OCI-LY1 (cell line): ENCODE data around the gene ANKH.

Experiments
- H2AFZ ChIP-seq: fragments of 200-600 bp; sonication (generic), shearing (Covaris generic); 2 replicates; pipeline ENCODE4 v1.6.0; 2014; ENCODE audit warnings: antibody characterized with exemption, mild to moderate bottlenecking, low read length
- H3F3A ChIP-seq: fragments of 200-600 bp; sonication (generic), shearing (Covaris generic); 2 replicates; pipeline ENCODE4 v1.6.0; 2014; ENCODE audit warnings: mild to moderate bottlenecking, antibody characterized with exemption, low read length, moderate library complexity; ENCODE audit not compliant: insufficient read depth
- H3K27ac ChIP-seq: fragments of 200-600 bp; sonication (generic); 2 replicates; pipeline ENCODE4 v1.5.1; 2014; ENCODE audit warnings: low read length, mixed run types, mild to moderate bottlenecking, low read depth; ENCODE audit not compliant: poor library complexity, severe bottlenecking
- H3K27me3 ChIP-seq: fragments of 200-600 bp; sonication (generic); 2 replicates; pipeline ENCODE4 v1.6.0; 2014; ENCODE audit warnings: antibody characterized with exemption, mild to moderate bottlenecking, low read length, moderate library complexity; ENCODE audit not compliant: insufficient read depth
- H3K36me3 ChIP-seq: fragments of 200-600 bp; sonication (generic); 2 replicates; pipeline ENCODE4 v1.6.1; 2014; ENCODE audit warnings: mild to moderate bottlenecking, antibody characterized with exemption, low read length, moderate library complexity, mixed read lengths; ENCODE audit not compliant: insufficient read depth
- H3K4me1 ChIP-seq: fragments of 200-600 bp; sonication (generic); 2 replicates; pipeline ENCODE4 v1.5.1; 2014; ENCODE audit warnings: mild to moderate bottlenecking, low read length, moderate library complexity; ENCODE audit not compliant: insufficient read depth, severe bottlenecking
- H3K4me2 ChIP-seq: fragments of 200-600 bp; sonication (generic), shearing (Covaris generic); 2 replicates; pipeline ENCODE4 v1.6.1; 2014; ENCODE audit warnings: low read length
- H3K4me3 ChIP-seq: fragments of 200-600 bp; sonication (generic); 2 replicates; pipeline ENCODE4 v1.5.1; 2014; ENCODE audit warnings: low read length, low read depth, mild to moderate bottlenecking, mixed read lengths; ENCODE audit not compliant: poor library complexity, severe bottlenecking
- H3K79me2 ChIP-seq: fragments of 200-600 bp; shearing (Covaris generic); 2 replicates; pipeline ENCODE4 v1.6.1; 2016; ENCODE audit warnings: mixed run types, low read length, mixed read lengths; ENCODE audit not compliant: insufficient read depth
- H3K9ac ChIP-seq: fragments of 200-600 bp; sonication (generic), shearing (Covaris generic); 2 replicates; pipeline ENCODE4 v1.6.1; 2014; ENCODE audit warnings: mild to moderate bottlenecking, low read length, mixed read lengths
- H3K9me2 ChIP-seq: fragments of 200-600 bp; sonication (generic), shearing (Covaris generic); 2 replicates; pipeline ENCODE4 v1.6.1; 2014; ENCODE audit warnings: low read depth, mild to moderate bottlenecking, low read length, mixed read lengths
- H3K9me3 ChIP-seq: fragments of 200-600 bp; shearing (Covaris generic); 2 replicates; pipeline ENCODE4 v1.6.1; 2014; ENCODE audit warnings: low read length, mixed read lengths
- H4K20me1 ChIP-seq: fragments of 200-600 bp; sonication (generic), shearing (Covaris generic); 2 replicates; pipeline ENCODE4 v1.6.0; 2016; ENCODE audit warnings: mild to moderate bottlenecking, low read length; ENCODE audit not compliant: insufficient read depth
- EZH2 ChIP-seq: fragments of 200-600 bp; sonication (generic), shearing (Covaris generic); IDR thresholded peaks from 2 replicates; pipeline ENCODE4 v1.8.0; 2017; ENCODE audit warnings: borderline replicate concordance, mixed run types, mild to moderate bottlenecking, antibody characterized with exemption, low read length, moderate library complexity, mixed read lengths
- TF ChIP-seq, protein P1 (sequence below): fragments of 200-600 bp; sonication (generic), shearing (Covaris generic); IDR thresholded peaks from 2 replicates; pipeline ENCODE4 v1.5.1; 2017; ENCODE audit warnings: mild to moderate bottlenecking, antibody characterized with exemption, low read length, moderate library complexity, mixed read lengths

ANKH gene

DNA sequence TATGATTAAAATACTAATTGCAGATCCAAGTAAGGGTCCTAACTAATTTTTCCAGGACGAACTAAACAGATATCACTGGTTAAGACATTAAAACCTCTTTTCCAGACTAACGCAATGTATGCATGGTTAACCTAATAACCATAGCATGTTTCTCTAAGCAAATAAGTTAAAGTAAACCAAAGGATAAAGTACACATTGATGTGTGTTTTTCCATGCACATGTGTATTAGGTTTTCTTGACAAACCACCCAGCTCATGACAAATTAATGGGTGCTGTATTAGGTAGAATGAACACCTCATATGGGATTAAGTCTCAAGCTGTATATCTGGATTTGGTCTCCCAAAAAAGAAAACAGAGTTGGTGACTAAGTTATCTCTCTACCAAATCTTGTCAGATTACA is 45.6 kb downstream of the ANKH start:
- Histone ChIP-seq H3K27me3 (no peaks in the 10 kb centered on the region), H3K4me1 (no peaks in the 10 kb centered on the region), H3K4me3 (no peak overlapping the region), H3K36me3 (peaks cover 10% of the 10 kb centered on the region), H3K27ac (no peak overlapping the region), H3K9me2 (no peaks in the 10 kb centered on the region), H3K4me2 (no peak overlapping the region), H3F3A (0 out of 2 replicates have a peak, but pooled peaks cover 3% of the 10 kb centered on the region), H2AFZ (no peak overlapping the region), H4K20me1 (no peaks in the 10 kb centered on the region), H3K9me3 (no peaks in the 10 kb centered on the region), H3K79me2 (0 out of 2 replicates have a peak, but pooled peaks cover 10% of the 10 kb centered on the region), H3K9ac (no peak overlapping the region)
- TF ChIP-seq, protein P1, sequence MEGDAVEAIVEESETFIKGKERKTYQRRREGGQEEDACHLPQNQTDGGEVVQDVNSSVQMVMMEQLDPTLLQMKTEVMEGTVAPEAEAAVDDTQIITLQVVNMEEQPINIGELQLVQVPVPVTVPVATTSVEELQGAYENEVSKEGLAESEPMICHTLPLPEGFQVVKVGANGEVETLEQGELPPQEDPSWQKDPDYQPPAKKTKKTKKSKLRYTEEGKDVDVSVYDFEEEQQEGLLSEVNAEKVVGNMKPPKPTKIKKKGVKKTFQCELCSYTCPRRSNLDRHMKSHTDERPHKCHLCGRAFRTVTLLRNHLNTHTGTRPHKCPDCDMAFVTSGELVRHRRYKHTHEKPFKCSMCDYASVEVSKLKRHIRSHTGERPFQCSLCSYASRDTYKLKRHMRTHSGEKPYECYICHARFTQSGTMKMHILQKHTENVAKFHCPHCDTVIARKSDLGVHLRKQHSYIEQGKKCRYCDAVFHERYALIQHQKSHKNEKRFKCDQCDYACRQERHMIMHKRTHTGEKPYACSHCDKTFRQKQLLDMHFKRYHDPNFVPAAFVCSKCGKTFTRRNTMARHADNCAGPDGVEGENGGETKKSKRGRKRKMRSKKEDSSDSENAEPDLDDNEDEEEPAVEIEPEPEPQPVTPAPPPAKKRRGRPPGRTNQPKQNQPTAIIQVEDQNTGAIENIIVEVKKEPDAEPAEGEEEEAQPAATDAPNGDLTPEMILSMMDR: no peak
- TF ChIP-seq EZH2: no peak

DNA sequence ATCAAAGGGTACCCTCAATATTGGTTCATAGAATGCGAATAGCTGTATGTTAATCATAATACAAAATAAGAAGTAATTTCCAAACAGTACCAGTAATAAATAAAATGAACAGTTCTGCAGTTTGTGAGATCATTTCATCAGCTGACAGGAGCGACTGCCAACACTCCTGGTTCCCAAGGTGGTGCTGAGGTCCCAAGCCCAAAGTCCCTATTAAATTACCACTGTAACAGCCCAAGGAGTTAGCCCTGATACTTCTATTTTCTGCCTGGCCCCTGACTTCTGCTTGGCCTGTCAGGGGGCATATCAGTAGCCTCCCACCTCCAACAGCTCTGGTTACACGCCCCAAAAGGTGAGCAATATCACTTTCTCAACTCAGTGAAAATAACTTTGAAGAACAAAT is 47.1 kb downstream of the ANKH start:
- Histone ChIP-seq H3K4me2 (no peak overlapping the region), H3K4me3 (no peak overlapping the region), H3K27ac (no peak overlapping the region), H3K79me2 (peaks cover 6% of the 10 kb centered on the region; the same call in 1 of the 2 replicates), H3F3A (0 out of 2 replicates have a peak, but pooled peaks cover 3% of the 10 kb centered on the region), H3K9ac (no peak overlapping the region), H3K4me1 (peaks cover under 1% of the 10 kb centered on the region), H3K9me2 (no peaks in the 10 kb centered on the region), H3K27me3 (no peaks in the 10 kb centered on the region), H3K9me3 (no peaks in the 10 kb centered on the region), H4K20me1 (no peaks in the 10 kb centered on the region), H2AFZ (no peak overlapping the region), H3K36me3 (peaks cover 10% of the 10 kb centered on the region)
- TF ChIP-seq, protein P1: no peak
- TF ChIP-seq EZH2: no peak

DNA sequence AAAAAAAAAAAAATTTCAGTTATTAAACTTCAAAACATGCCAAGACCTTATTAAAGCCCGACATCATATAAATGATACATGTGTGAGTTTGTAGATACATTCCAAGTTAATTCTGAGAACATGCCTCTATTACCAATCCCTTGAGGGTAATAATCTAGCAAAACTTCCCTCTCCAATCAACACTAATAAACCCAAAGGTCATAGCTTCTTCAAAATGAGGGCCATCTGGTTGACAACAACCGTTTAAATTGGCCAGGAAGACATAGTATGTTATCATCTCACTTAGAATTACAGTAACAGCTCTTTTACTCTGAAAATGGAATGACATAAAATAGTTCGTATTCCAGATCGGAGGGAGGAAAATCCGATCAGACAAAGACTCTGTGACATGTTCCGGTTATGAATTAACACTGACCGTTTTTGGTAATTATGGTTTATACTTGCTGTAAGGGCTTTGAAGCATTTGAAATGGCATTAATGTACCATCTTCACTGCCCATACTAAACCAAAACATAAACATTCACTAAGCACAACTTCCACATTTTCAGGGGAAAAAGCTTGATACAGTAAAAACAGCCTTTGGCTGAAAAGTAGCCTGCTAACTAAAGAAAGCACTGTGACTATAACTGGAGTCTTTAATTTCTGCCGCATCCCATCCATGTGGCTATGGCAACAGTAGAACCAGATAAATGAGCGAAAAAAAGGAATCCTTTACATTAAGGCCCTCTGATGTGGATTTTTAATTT is 50.3 kb downstream of the ANKH start:
- Histone ChIP-seq H3K4me3 (no peak overlapping the region), H3K9ac (no peak overlapping the region), H3K27ac (no peak overlapping the region), H3K27me3 (no peaks in the 10 kb centered on the region), H4K20me1 (no peaks in the 10 kb centered on the region), H3K4me2 (no peak overlapping the region), H3K4me1 (peaks cover 8% of the 10 kb centered on the region), H3K9me3 (no peaks in the 10 kb centered on the region), H2AFZ (no peak overlapping the region), H3K79me2 (peaks cover 6% of the 10 kb centered on the region; the same call in 1 of the 2 replicates), H3K36me3 (peaks cover 4% of the 10 kb centered on the region; the same call in 1 of the 2 replicates), H3K9me2 (no peaks in the 10 kb centered on the region), H3F3A (0 out of 2 replicates have a peak, but pooled peaks cover 3% of the 10 kb centered on the region)
- TF ChIP-seq, protein P1: no peak
- no peak for TF ChIP-seq EZH2
